GM12878 (cell line): ENCODE data around the gene PCDHGA10. TPM values are rescaled to one million over a fixed set of nuclear protein-coding genes. Genes with fewer than 3 reads are reported as not detected.
A peak's percentile ranks its signal among the peaks of the same experiment; 100 is the strongest.
"Not testable (repeated sequence)": the region's sequence is repeated elsewhere in the genome, so short reads cannot be mapped to it uniquely, and the experiment has no call there.

Experiments
- ATAC-seq: fragments of 200-7000 bp; cut with Tn5 transposase; 3 replicates; pipeline ENCODE4 v1.9.1; 2020; ENCODE audit warnings: mild to moderate bottlenecking, moderate library complexity
- BruUV-seq: library from RNA; stranded (reverse); fragments of 400-500 nt; replicated peaks from 2 replicates; lab custom pipeline; 2021; lab: Mats Ljungman, UMichigan
- CTCF ChIA-PET: fragments of 300-600 bp; sonication (Branson Sonifier 250); formaldehyde crosslinking; extraction: SDS; loops from one replicate; lab custom pipeline; 2021; ENCODE audit warnings: inconsistent platforms; lab: Yijun Ruan, JAX
- POLR2A ChIA-PET: fragments of 350-600 bp; formaldehyde crosslinking; extraction: SDS; loops from one replicate; lab custom pipeline; 2021; ENCODE audit warnings: inconsistent platforms; lab: Charles Lee
- RAD21 ChIA-PET: fragments of 300-600 bp; sonication (Branson Sonifier 250); formaldehyde crosslinking; loops from one replicate; lab custom pipeline; 2023; ENCODE audit warnings: antibody characterized with exemption; ENCODE audit not compliant: unreplicated experiment; lab: Charles Lee
- SMC1A ChIA-PET: fragments of 300-600 bp; sonication (Branson Sonifier 250); formaldehyde crosslinking; loops from one replicate; lab custom pipeline; 2023; ENCODE audit not compliant: unreplicated experiment, uncharacterized antibody; lab: Charles Lee
- DNase-seq: peaks from one replicate; pipeline ENCODE4 v3.0.0-alpha.2; 2011; ENCODE audit warnings: low read depth, low spot score
- FAIRE-seq: peaks from 3 replicates; lab custom pipeline; 2011; peaks lifted over from hg19 to GRCh38; lab: Jason Lieb, UNC
- H2AFZ ChIP-seq: 2 replicates; pipeline ENCODE4 v1.6.0; 2011; ENCODE audit warnings: low read depth, low read length, control low read depth; ENCODE audit not compliant: control insufficient read depth
- H3K27ac ChIP-seq: 2 replicates; pipeline ENCODE4 v1.5.1; 2011; ENCODE audit warnings: control low read depth; ENCODE audit not compliant: control insufficient read depth, insufficient read depth
- H3K27me3 ChIP-seq, 2 experiments: replicated peaks in 1 of 2; 2 replicates each; pipeline versions ENCODE4 v1.6.0 to v1.6.1; 2011; ENCODE audit warnings: low read length in 1 of 2; ENCODE audit not compliant: control insufficient read depth in 2 of 2, insufficient read depth in 2 of 2
- H3K36me3 ChIP-seq, 2 experiments: 2 replicates each; pipeline ENCODE4 v1.5.1; 2011; ENCODE audit warnings: low read length in 1 of 2; ENCODE audit not compliant: control insufficient read depth in 2 of 2, insufficient read depth in 2 of 2
- H3K4me1 ChIP-seq: 2 replicates; pipeline ENCODE4 v1.6.1; 2011; ENCODE audit warnings: mild to moderate bottlenecking, low read length, moderate library complexity, mixed read lengths; ENCODE audit not compliant: control insufficient read depth, insufficient read depth
- H3K4me2 ChIP-seq: 2 replicates; pipeline ENCODE4 v1.6.0; 2011; ENCODE audit warnings: control low read depth; ENCODE audit not compliant: control insufficient read depth, insufficient read depth
- H3K4me3 ChIP-seq: fragments of 200-600 bp; sonication (generic); 2 replicates; pipeline ENCODE4 v1.5.1; 2016
- H3K79me2 ChIP-seq: 2 replicates; pipeline ENCODE4 v1.6.0; 2011; ENCODE audit warnings: low read length; ENCODE audit not compliant: control insufficient read depth, insufficient read depth
- H3K9ac ChIP-seq: 2 replicates; pipeline ENCODE4 v1.8.0; 2011; ENCODE audit warnings: low read length, control low read depth, mixed read lengths; ENCODE audit not compliant: control insufficient read depth, insufficient read depth
- H3K9me3 ChIP-seq: replicated peaks from 3 replicates; pipeline ENCODE4 v1.5.1; 2011; ENCODE audit warnings: mild to moderate bottlenecking, low read length; ENCODE audit not compliant: control insufficient read depth, insufficient read depth
- H4K20me1 ChIP-seq: 2 replicates; pipeline ENCODE4 v1.6.0; 2011; ENCODE audit not compliant: control insufficient read depth, insufficient read depth
- BHLHE40 ChIP-seq, 2 experiments: fragments of 450-650 bp in 1 of 2; IDR thresholded peaks; 2 replicates each; pipeline ENCODE4 v1.6.1; 2011 to 2017; ENCODE audit warnings: low read depth in 2 of 2, borderline replicate concordance in 1 of 2, improper control_type of control experiment in 1 of 2, low read length in 1 of 2, mild to moderate bottlenecking in 1 of 2
- CREB1 ChIP-seq: IDR thresholded peaks from 2 replicates; pipeline ENCODE4 v1.6.1; 2012; ENCODE audit warnings: low read depth, mild to moderate bottlenecking, inconsistent platforms
- CTCF ChIP-seq, 3 experiments: IDR thresholded peaks in 2 of 3; conservative IDR thresholded peaks in 1 of 3; 2 replicates each; pipeline ENCODE4 v1.5.1; 2011; ENCODE audit warnings: low read depth in 3 of 3, low read length in 3 of 3, mild to moderate bottlenecking in 3 of 3, control low read depth in 2 of 3, moderate library complexity in 2 of 3, inconsistent platforms in 1 of 3, mixed read lengths in 1 of 3; ENCODE audit not compliant: control insufficient read depth in 2 of 3, insufficient read depth in 1 of 3; ENCODE audit errors: extremely low read depth in 1 of 3
- EED ChIP-seq: sonication (generic); IDR thresholded peaks from 2 replicates; pipeline ENCODE4 v1.6.1; 2016; ENCODE audit warnings: antibody characterized with exemption, low read depth
- IKZF2 ChIP-seq, 2 experiments: fragments of 450-650 bp; IDR thresholded peaks; 2 replicates each; pipeline ENCODE4 v1.6.1; 2017; ENCODE audit warnings: mild to moderate bottlenecking in 2 of 2, moderate library complexity in 2 of 2
- NRF1 ChIP-seq: conservative IDR thresholded peaks from 2 replicates; pipeline ENCODE4 v1.6.1; 2011; ENCODE audit warnings: mild to moderate bottlenecking, low read depth, low read length, improper control_type of control experiment
- RAD21 ChIP-seq: IDR thresholded peaks from 2 replicates; pipeline ENCODE4 v1.6.1; 2011; ENCODE audit warnings: mild to moderate bottlenecking, low read depth, low read length, moderate library complexity; ENCODE audit not compliant: insufficient read depth
- RUNX3 ChIP-seq: IDR thresholded peaks from 2 replicates; pipeline ENCODE4 v1.6.1; 2012; ENCODE audit warnings: low read length, inconsistent platforms
- SMARCA5 ChIP-seq: fragments of 450-650 bp; IDR thresholded peaks from 2 replicates; pipeline ENCODE4 v1.6.1; 2017; ENCODE audit warnings: mild to moderate bottlenecking
- SMC3 ChIP-seq: IDR thresholded peaks from 2 replicates; pipeline ENCODE4 v1.6.1; 2011; ENCODE audit warnings: low read length, improper control_type of control experiment, borderline replicate concordance
- YY1 ChIP-seq: IDR thresholded peaks from 2 replicates; pipeline ENCODE4 v1.6.1; 2011; ENCODE audit warnings: low read depth, mild to moderate bottlenecking, low read length
- ZNF384 ChIP-seq: IDR thresholded peaks from 2 replicates; pipeline ENCODE4 v1.6.1; 2012; ENCODE audit warnings: low read depth, mild to moderate bottlenecking, low read length, improper control_type of control experiment, borderline replicate concordance
- WGBS: methylation state at CpG from one replicate; pipeline ENCODE4 v1.1.6; 2016; ENCODE audit warnings: low lambda C conversion rate; ENCODE audit not compliant: insufficient replicate concordance, insufficient coverage; ENCODE audit errors: missing lambda C conversion rate; 5-methylcytosine and 5-hydroxymethylcytosine counted together
- in situ Hi-C: fragments of 300-500 bp; cut with MboI; formaldehyde crosslinking; loops from 9 replicates; pipeline ENCODE4 v1.14.3; 2018; ENCODE audit warnings: mixed read lengths
- intact Hi-C: fragments of 100-400 bp; cut with micrococcal nuclease; formaldehyde crosslinking; loops from one replicate; pipeline ENCODE4 v1.14.2; 2022; ENCODE audit not compliant: unreplicated experiment
- polyA plus RNA-seq, 11 experiments: library from polyadenylated mRNA; depleted of rRNA in 4 of 11; unstranded in 6 of 11; stranded (reverse) in 5 of 11; fragments of >200 nt; fragmentation: Nextera tagmentation in 4 of 11; fragmentation: Illumina TruSeq in 1 of 11; extraction: Ambion mirVana in 4 of 11; extraction: Trizol in 1 of 11; gene quantifications; 1 replicate in 1 of 11; 2 replicates in 10 of 11; pipeline versions ENCODE4 v1.2.1 to v1.2.3, GENCODE V29; 2011 to 2016; ENCODE audit warnings: inconsistent platforms in 2 of 11, missing spikeins in 2 of 11, low read depth in 1 of 11
- total RNA-seq, 4 experiments: library from RNA; depleted of rRNA in 3 of 4; stranded (reverse); fragments of >200 nt in 3 of 4; fragmentation: Illumina TruSeq in 1 of 4; extraction: Trizol in 1 of 4; gene quantifications; 2 replicates each; pipeline versions ENCODE4 v1.2.1 to v1.2.3, GENCODE V29; 2013 to 2021

Gene PCDHGA10
- total and polyA plus RNA-seq, 10 of the 15 experiments (the other 5 are each of a cell fraction or from before 2014, with no cell fraction given) = 0.39 to 2.2 (median 1.1) TPM

- H2AFZ ChIP-seq, ATAC-seq, H4K20me1 ChIP-seq, H3K36me3 ChIP-seq, H3K4me3 ChIP-seq, H3K79me2 ChIP-seq, H3K9ac ChIP-seq, FAIRE-seq, H3K27me3 ChIP-seq, H3K27ac ChIP-seq: not testable (repeated sequence)
- ChIA-PET RAD21 (interaction anchor here (3.1 to 3.3 kb wide), 2 partner anchors 149 kb away, joined by 28 to 42 read pairs; no protein-coding TSS in a partner anchor), SMC1A (interaction anchor here (3.2 to 7.4 kb wide), 2 partner anchors 143 to 149 kb away, joined by 24 to 67 read pairs; no protein-coding TSS in a partner anchor)
- peaks cover 10% of the 10 kb centered on the region; the same call in 1 of the 3 replicates for H3K9me3 ChIP-seq
- in situ Hi-C loops = loop anchor here (5.0 kb wide), 1 partner anchor 147 kb away; no protein-coding TSS in a partner anchor
- 85% methylated on average over 19 of the region's 24 CpGs for WGBS
- peak in 1 of 2 experiments; percentile 49; a peak in 2 of 4 replicates for TF ChIP-seq BHLHE40 (IDR thresholded peaks at IDR 0.05; ENCODE audit: borderline replicate concordance in 1 of 2, low read depth in 2 of 2, low read length in 1 of 2)
- TF ChIP-seq, all 136 proteins: peak for 1; not testable (repeated sequence) for 135
- intact Hi-C loops, DNase-seq, BruUV-seq, H3K4me1 ChIP-seq, H3K4me2 ChIP-seq, POLR2A ChIA-PET: not testable (repeated sequence)
- CTCF ChIA-PET = interaction anchor here (1.0 to 10.9 kb wide), 5 partner anchors 95 to 148 kb away, joined by 6 to 245 read pairs (median 41); no protein-coding TSS in a partner anchor
Measured at GRCh38 chr5:141415275-141415618, 2.5 kb downstream of the PCDHGA10 start.

DNA sequence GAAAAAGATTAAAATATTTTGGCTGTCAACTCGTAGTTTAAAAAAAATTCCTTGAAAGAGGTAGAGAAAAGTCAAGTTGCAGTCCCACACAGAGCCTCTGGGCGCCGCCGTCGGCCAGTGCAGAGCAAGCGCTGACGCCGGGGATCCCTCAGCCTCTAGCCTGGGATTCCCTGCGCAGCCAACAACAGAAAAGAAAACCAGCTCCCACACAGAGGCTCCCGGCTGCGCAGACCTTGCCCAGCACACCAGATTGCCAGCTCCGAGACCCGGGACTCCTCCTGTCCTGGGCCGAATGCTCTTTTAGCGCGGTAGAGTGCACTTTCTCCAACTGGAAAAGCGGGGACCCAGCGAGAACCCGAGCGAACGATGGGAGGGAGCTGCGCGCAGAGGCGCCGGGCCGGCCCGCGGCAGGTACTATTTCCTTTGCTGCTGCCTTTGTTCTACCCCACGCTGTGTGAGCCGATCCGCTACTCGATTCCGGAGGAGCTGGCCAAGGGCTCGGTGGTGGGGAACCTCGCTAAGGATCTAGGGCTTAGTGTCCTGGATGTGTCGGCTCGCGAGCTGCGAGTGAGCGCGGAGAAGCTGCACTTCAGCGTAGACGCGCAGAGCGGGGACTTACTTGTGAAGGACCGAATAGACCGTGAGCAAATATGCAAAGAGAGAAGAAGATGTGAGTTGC lies 4.8 kb downstream of the PCDHGA10 start, which contains the start of gene PCDHGB7:
Gene PCDHGB7 (plus strand): TSS at position 184 of the 679 bp plus-strand sequence. CDS start 183 bp downstream, at position 367.
- ChIA-PET SMC1A (interaction anchor here (0.8 to 7.4 kb wide), 12 partner anchors 11 to 150 kb away, joined by 3 to 67 read pairs (median 4); partner anchors contain the start of gene PCDHGA12), RAD21 (interaction anchor here (0.6 to 3.1 kb wide), 11 partner anchors 58 to 177 kb away, joined by 3 to 28 read pairs (median 4); partner anchors contain the start of gene PCDHGC3), CTCF (interaction anchor here (0.6 to 10.9 kb wide), 21 partner anchors 13 to 161 kb away, joined by 3 to 245 read pairs (median 7); partner anchors contain the start of genes PCDHGA12, PCDHGB3, PCDHGC3 and TAF7), POLR2A (interaction anchor here (2.3 kb wide), 1 partner anchor 146 kb away, joined by 8 read pairs; no protein-coding TSS in a partner anchor)
- H2AFZ ChIP-seq = peak within 1 kb of the TSS; percentile 70
- in situ Hi-C loops (loop anchor here (5.0 kb wide), 1 partner anchor 145 kb away; no protein-coding TSS in a partner anchor), intact Hi-C loops (loop anchor here (1.0 kb wide), 2 partner anchors 141 to 147 kb away; no protein-coding TSS in a partner anchor)
- TF ChIP-seq CTCF (IDR thresholded peaks at IDR 0.05 in 2 of 3, conservative IDR thresholded peaks at IDR 0.05 in 1 of 3; ENCODE audit: control insufficient read depth in 2 of 3, extremely low read depth in 1 of 3, insufficient read depth in 1 of 3, low read depth in 3 of 3, low read length in 3 of 3) (peak; percentile 68 to 90 (median 89)), YY1 (0 out of 2 replicates have a peak, but pooled peaks have one; percentile 42), ZNF384 (0 out of 2 replicates have a peak, but pooled peaks have one; percentile 55), CREB1 (0 out of 2 replicates have a peak, but pooled peaks have one; percentile 32), RUNX3 (peak; percentile 25; the same call in 1 of the 2 replicates), SMC3 (peak; percentile 64), NRF1 (0 out of 2 replicates have a peak, but pooled peaks have one; percentile 19), IKZF2 (IDR thresholded peaks at IDR 0.05) (peak in 1 of 2 experiments; percentile 42; a peak in 1 of 4 replicates), EED (0 out of 2 replicates have a peak, but pooled peaks have one; percentile 26), RAD21 (peak; percentile 70), SMARCA5 (peak; percentile 43; the same call in 1 of the 2 replicates)
- H4K20me1 ChIP-seq, H3K27ac ChIP-seq, H3K4me1 ChIP-seq, BruUV-seq, H3K9ac ChIP-seq, DNase-seq, H3K27me3 ChIP-seq, H3K36me3 ChIP-seq, H3K9me3 ChIP-seq, H3K79me2 ChIP-seq: not testable (repeated sequence)
- WGBS = 41% methylated on average over 47 of the region's 47 CpGs
- FAIRE-seq (peak; percentile 54), ATAC-seq (peak; percentile 86)
- peak within 1 kb of the TSS; percentile 22; the same call in 1 of the 2 replicates for H3K4me2 ChIP-seq
- peak within 1 kb of the TSS; percentile 59 for H3K4me3 ChIP-seq
